HG02870 (cell line): ENCODE results near the gene APPL1.

Experiments
- ATAC-seq: cut with Tn5 transposase; IDR thresholded peaks from one replicate; pipeline ENCODE4 v1.9.1; 2021; ENCODE audit warnings: mild to moderate bottlenecking, moderate library complexity; ENCODE audit not compliant: unreplicated experiment

APPL1 gene

DNA sequence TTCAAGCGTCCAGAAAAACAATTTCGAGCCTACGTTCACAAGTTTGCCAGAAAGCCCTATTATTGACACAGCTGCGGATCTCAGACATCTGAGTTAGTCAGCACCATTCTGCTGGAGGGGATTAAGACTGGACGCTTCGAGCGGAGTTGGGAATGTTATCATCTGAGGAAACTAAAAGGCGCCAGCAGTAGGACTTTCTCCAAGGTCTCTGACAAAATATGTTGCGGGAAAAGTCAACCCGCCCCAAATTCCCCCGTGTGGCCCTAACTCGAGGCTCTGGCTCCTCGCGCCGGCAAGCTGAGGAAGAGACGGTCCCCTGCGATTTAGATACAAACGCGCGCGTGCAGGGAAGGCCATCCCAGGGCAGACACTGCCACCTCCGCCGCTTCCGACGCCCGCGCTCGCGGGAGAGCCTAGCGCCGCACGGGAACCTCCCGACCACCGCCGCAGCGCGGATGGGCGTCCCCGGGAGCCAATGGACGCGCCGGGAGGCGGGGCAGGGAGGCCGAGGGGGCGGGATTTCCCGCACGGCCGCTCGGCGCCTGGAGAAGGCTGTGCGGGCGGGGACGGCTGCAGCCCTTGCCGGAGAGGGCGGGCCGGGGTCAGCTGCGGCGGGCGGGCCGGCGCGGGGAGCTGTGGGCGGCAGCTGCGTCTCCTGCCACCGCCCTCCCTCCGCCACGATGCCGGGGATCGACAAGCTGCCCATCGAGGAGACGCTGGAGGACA is at the start of gene APPL1:
Gene APPL1, plus strand, starts transcription at position 526 of the 726 bp plus-strand sequence. Its CDS starts 155 bp downstream, at position 681.
- peak; percentile 84 for ATAC-seq

DNA sequence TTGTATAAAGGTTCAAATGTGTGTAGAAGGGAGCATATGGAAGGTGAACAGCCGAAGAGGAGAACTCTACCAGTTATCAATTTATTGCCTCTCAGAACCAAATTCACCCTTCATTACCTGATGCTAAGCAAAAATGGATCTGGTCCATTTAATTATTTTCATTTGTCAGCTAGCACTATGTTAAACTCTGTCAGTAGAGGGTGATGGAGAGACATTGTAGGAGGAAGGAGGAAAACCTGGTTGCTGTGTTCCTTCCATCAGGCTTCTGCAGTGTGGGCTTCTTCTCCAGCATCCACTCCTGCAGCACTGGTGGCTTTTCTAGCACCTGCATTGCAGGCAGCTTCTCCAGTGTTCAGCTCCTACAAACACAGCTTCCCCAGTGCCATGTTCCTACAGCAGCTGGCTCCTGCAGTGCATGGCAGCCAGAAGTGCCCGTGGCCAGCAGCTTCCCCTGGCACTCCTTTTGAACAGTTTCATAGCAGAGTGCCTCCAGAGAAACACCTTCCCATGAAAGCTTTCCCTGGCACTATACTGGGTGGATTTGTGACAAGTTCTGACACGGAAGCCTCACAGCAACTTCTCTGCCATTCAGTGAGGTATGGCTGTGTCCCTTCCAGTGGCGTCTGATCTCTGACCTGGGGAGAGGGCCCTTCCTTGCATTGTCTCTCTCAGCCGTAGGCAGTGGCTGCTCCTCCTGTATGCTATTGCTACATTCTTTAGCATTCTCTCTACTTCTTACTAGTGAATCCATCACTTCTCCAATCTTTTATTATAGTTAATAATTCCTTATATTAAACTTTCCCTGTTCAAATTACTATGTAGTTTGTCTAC is 47.7 kb upstream of the APPL1 start:
- no peak for ATAC-seq

DNA sequence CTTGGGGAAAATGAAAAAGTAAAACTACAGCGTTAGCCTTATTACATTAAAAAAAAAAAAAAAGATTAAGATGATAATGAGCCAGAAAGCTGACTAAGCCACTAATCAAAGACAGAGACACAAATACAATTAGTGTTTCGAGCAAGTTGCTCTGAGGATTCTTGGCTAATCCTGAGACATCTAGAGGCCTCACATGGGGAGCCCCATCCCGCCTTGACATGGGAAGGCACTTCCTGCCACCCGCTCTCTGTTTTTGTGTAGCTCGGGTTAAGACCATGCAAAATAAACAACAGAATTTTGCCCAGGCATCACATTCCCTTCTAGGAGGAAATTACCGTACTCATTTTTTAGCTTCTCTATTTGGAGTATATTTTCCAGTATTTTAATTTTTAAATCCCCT is 43.0 kb upstream of the APPL1 start:
- ATAC-seq, result no peak

GRCh38 chr3:57192028-57192427 is 35.5 kb upstream of the APPL1 start:
- ATAC-seq, result no peak

- no peak for ATAC-seq
Measured at GRCh38 chr3:57194641-57195040, 32.9 kb upstream of the APPL1 start.

GRCh38 chr3:57199895-57200297 is 27.6 kb upstream of the APPL1 start, which contains the start of gene HESX1:
Gene HESX1 (minus strand): TSS chr3:57199978. CDS start chr3:57199918, 60 bp downstream.
- no peak for ATAC-seq

- no peak for ATAC-seq
Measured at GRCh38 chr3:57206423-57206822, 21.1 kb upstream of the APPL1 start.

DNA sequence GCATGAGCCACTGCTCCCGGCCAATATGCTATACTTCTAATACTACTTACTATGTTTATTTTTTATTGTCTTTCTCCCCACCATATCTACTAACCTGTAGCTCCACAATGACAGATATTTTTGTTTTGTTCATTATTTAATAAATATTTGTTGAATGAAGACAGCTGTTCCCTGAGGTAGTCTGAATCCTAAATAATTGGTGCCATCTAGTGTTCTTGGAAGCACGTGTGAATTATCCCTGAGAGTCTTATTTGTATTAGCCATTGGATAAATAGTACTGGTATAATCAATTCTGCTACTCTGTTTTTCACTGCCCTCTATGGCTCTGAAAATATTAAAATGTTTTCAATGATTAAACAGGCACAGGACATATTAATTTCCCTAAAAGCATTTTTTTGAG is 5.6 kb upstream of the APPL1 start:
- ATAC-seq, result no peak

DNA sequence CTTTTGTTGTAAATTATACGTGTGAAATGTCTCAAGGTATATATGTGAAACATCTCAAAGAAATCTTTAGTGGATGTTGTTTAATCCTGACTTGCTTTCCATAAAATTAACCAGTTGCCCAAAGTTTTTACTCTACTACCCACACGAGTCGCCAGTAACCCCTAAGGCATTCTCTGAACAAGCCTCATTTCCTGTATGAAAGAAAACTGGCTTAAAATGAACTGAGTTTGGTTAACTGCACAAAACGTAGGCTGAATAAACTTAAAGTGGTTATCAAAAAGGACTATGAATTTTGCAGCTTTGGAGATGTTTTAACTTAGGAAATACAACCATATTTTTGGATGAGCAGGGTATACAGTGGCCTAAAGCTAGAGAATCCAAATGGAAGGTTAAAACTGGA is 2.7 kb upstream of the APPL1 start:
- ATAC-seq, result no peak

GRCh38 chr3:57226176-57226575 is 1.4 kb upstream of the APPL1 start:
- no peak for ATAC-seq

GRCh38 chr3:57227930-57228751 is 612 bp downstream of the APPL1 start:
- ATAC-seq, result peak; percentile 35

DNA sequence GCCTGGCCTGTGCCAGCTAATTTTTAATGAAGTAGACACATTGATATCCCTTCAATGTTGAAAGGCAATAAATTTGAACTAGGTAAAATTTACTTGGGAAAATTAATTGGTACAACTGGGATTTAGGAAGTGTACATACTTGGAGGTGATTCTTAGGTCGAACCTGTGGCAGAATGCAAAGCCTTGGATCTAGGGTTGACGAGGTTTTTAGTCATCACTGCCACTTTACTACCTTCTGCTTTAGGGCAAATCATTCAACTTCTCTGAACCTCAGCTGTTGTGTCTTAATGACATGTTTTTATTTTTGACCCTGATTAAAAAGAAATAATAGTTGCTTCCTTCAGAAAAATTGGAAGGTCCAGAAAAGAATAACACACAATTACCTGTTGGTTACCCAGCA is 2.5 kb downstream of the APPL1 start:
- no peak for ATAC-seq

GRCh38 chr3:57233799-57234198 is 6.3 kb downstream of the APPL1 start:
- ATAC-seq, result no peak

- ATAC-seq, result no peak
Measured at GRCh38 chr3:57234613-57235575, 7.4 kb downstream of the APPL1 start.

GRCh38 chr3:57244946-57245345 is 17.4 kb downstream of the APPL1 start:
- ATAC-seq, result no peak

DNA sequence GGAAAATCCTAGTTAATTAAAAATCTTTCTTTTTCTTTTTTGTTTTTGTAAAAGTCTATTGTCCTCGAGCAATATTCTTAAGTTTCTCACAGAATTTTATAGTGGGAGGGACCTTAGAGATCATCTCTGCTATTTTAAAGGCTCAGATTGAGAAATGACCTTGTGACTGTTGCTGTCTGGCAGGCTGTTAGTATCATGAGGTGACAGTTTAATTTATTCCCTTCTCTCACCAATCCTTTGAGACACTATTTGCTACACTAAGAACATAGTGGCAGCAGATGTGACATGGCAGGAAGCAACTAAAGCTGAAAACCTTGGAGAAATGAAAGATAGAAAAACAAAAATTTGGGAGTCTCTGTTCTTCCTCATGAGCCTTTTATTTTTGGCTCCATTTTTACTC is 24.9 kb downstream of the APPL1 start:
- no peak for ATAC-seq

GRCh38 chr3:57256844-57257243 is 29.3 kb downstream of the APPL1 start:
- ATAC-seq, result no peak

GRCh38 chr3:57257678-57258077 is 30.1 kb downstream of the APPL1 start:
- no peak for ATAC-seq

DNA sequence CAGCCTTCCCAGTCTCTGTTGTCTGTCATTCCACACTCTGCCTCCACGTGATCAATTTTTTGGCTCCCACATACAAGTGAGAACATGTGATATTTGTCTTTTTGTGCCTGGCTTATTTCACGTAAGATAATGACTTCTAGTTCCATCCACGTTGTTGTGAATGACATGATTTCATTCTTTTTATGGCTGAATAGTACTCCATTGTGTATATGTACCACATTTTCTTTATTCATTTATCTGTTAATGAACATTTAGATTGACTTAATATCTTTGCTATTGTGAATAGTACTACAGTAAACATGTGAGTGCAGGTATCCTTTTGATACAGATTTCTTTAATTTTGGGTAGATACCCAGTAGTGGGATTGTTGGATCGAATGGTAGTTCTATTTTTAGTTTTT is 33.6 kb downstream of the APPL1 start:
- ATAC-seq, result no peak

DNA sequence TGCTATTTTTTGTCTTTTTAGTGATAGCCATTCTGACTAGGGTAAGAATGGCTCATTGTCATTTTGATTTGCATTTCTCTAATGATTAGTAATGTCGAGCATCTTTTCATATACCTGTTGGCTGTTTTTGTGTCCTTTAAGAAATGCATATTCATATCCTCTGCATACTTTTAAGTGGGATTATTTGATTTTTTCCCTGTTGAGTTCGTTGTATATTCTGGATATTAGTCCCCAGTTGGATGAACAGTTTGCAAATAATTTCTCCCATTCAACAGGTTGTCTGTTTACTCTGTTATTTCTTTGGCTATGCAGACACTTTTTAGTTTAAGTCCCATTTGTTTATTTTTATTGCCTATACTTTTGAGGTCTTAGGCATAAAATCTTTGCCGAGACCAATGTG is 34.4 kb downstream of the APPL1 start:
- ATAC-seq, result no peak
